ENCODE measurements around the gene EFNB1.

DNA sequence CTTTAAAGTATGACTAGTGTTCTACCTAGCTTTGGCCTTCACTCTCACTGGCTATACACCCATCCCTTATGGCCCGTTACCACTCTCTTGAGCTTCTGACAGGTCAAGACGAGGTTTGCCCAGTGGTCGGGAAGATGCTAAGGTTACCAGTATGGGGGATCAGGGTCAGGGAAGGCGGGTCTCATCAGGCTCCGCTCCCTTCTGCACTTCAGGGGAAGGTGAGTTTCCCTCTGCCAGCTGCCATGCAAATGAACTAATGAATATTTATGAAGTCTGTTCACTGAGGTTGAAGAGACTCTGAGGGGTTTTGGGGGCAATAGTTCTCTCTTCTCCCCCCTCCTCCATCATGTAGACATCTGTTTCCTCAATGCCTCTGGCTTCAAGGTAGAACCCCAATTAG is 6.6 kb downstream of the EFNB1 start:
- TF ChIP-seq, protein P1, sequence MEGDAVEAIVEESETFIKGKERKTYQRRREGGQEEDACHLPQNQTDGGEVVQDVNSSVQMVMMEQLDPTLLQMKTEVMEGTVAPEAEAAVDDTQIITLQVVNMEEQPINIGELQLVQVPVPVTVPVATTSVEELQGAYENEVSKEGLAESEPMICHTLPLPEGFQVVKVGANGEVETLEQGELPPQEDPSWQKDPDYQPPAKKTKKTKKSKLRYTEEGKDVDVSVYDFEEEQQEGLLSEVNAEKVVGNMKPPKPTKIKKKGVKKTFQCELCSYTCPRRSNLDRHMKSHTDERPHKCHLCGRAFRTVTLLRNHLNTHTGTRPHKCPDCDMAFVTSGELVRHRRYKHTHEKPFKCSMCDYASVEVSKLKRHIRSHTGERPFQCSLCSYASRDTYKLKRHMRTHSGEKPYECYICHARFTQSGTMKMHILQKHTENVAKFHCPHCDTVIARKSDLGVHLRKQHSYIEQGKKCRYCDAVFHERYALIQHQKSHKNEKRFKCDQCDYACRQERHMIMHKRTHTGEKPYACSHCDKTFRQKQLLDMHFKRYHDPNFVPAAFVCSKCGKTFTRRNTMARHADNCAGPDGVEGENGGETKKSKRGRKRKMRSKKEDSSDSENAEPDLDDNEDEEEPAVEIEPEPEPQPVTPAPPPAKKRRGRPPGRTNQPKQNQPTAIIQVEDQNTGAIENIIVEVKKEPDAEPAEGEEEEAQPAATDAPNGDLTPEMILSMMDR (IDR thresholded peaks at IDR 0.05) = no peak
- TF ChIP-seq POLR2AphosphoS5 (IDR thresholded peaks at IDR 0.05) = no peak
- no peak for TF ChIP-seq EP300 (IDR thresholded peaks at IDR 0.05)
- no peak for TF ChIP-seq POLR2A (IDR thresholded peaks at IDR 0.05)

Measured in gastroesophageal sphincter (tissue), 3 donors.